Loucy (cell line): ENCODE data around the gene SPTBN2.

Experiments
- EZH2phosphoT487 ChIP-seq: fragments of 200-600 bp; IDR thresholded peaks from 2 replicates; pipeline ENCODE4 v1.6.1; 2018; ENCODE audit warnings: antibody characterized with exemption, mild to moderate bottlenecking, moderate library complexity, borderline replicate concordance
- TF ChIP-seq, protein P1 (sequence below): fragments of 200-600 bp; sonication (generic); conservative IDR thresholded peaks from 2 replicates; pipeline ENCODE4 v1.5.1; 2014; ENCODE audit warnings: mild to moderate bottlenecking, antibody characterized with exemption, low read length

DNA sequence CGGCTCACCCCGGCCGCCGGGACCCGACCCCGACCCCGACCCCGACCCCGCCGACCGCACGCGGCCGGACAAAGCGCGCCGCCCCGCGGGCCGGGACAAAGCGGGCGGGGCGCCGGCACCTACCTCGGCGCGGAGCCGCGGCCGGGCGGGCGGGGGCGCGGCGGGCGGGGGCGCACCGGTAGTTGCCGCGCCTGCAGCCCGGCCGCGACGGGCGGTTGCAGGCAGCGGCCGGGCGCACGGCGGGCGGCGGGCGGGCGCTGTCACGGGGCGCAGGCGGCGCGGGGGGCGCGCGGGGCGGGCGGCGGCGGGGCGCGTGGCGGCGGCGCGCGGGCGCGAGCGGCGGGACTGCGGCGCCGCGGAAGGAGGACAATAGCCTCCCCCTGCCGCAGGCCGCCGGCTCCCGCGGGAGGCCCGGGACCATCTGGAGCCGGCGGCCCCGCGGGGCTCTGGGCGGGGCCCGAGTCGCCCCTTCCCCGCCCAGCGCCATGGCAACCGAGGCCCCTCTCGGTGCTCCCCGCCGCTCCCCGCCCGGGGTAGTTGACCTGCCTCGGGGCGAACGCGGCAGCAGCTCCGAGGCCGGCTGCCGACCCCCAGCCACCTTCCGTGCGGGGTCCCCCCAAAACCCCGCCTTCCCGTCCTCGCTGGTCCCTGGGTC, 851 bp downstream of the SPTBN2 start:
- TF ChIP-seq, protein P1, sequence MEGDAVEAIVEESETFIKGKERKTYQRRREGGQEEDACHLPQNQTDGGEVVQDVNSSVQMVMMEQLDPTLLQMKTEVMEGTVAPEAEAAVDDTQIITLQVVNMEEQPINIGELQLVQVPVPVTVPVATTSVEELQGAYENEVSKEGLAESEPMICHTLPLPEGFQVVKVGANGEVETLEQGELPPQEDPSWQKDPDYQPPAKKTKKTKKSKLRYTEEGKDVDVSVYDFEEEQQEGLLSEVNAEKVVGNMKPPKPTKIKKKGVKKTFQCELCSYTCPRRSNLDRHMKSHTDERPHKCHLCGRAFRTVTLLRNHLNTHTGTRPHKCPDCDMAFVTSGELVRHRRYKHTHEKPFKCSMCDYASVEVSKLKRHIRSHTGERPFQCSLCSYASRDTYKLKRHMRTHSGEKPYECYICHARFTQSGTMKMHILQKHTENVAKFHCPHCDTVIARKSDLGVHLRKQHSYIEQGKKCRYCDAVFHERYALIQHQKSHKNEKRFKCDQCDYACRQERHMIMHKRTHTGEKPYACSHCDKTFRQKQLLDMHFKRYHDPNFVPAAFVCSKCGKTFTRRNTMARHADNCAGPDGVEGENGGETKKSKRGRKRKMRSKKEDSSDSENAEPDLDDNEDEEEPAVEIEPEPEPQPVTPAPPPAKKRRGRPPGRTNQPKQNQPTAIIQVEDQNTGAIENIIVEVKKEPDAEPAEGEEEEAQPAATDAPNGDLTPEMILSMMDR: no peak
- TF ChIP-seq EZH2phosphoT487: no peak
